BJ (cell line): Measurements from ENCODE around the gene SNRNP200. TPM values are rescaled to one million over a fixed set of nuclear protein-coding genes. Genes with fewer than 3 reads are reported as not detected.

ENCODE experiments used
- CTCF ChIA-PET: fragments of 350-600 bp; formaldehyde crosslinking; extraction: SDS; loops from one replicate; lab custom pipeline; 2021; ENCODE audit warnings: antibody characterized with exemption, inconsistent platforms; lab: Yijun Ruan, JAX
- POLR2A ChIA-PET: fragments of 300-600 bp; sonication (Branson Sonifier 250); formaldehyde crosslinking; extraction: SDS; loops from one replicate; lab custom pipeline; 2021; ENCODE audit warnings: antibody characterized with exemption; lab: Charles Lee
- DNase-seq: peaks from one replicate; pipeline ENCODE4 v3.0.0-alpha.2; 2011; ENCODE audit warnings: low read depth
- H3K27me3 ChIP-seq: 2 replicates; pipeline ENCODE4 v1.6.0; 2011; ENCODE audit warnings: low read length; ENCODE audit not compliant: control insufficient read depth, insufficient read depth
- H3K36me3 ChIP-seq: 2 replicates; pipeline ENCODE4 v1.5.1; 2011; ENCODE audit warnings: low read length; ENCODE audit not compliant: control insufficient read depth, insufficient read depth
- H3K4me3 ChIP-seq: 2 replicates; pipeline ENCODE4 v1.5.1; 2011; ENCODE audit warnings: low read depth, mild to moderate bottlenecking, control low read depth, low read length
- polyA plus RNA-seq: library from polyadenylated mRNA; depleted of rRNA; stranded (reverse); fragments of >200 nt; gene quantifications from 2 replicates; pipeline ENCODE4 v1.2.3, GENCODE V29; 2011
- TF ChIP-seq, protein P1 (sequence below): IDR thresholded peaks from 2 replicates; pipeline ENCODE4 v1.5.1; 2011; ENCODE audit warnings: low read depth, mild to moderate bottlenecking, control low read depth, inconsistent platforms, low read length, moderate library complexity; ENCODE audit not compliant: insufficient read depth

The SNRNP200 gene
- polyA plus RNA-seq, 1 experiment, result 111 TPM

DNA sequence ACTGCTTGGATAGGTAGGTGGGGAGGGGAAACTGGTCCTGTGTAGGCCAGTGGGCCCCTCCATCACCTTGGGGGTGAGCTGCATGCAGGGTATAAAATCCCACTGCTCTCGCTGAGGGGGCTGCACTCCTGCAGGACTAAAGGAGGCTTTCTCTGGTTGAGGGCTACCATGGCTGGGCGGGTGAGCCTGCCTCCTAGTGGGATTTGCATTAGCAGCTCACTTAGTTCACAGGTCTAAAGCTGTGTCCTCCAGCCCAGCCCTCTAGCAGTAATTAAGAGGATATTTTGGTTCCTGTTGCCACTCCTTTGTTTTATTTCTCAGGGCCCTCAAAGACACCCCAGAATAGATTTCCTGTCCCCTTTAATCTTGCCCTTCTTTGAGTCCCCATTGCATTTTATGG is 64.1 kb downstream of the SNRNP200 start:
- H3K4me3 ChIP-seq, result no peak overlapping the region
- no peaks in the 10 kb centered on the region for H3K27me3 ChIP-seq

DNA sequence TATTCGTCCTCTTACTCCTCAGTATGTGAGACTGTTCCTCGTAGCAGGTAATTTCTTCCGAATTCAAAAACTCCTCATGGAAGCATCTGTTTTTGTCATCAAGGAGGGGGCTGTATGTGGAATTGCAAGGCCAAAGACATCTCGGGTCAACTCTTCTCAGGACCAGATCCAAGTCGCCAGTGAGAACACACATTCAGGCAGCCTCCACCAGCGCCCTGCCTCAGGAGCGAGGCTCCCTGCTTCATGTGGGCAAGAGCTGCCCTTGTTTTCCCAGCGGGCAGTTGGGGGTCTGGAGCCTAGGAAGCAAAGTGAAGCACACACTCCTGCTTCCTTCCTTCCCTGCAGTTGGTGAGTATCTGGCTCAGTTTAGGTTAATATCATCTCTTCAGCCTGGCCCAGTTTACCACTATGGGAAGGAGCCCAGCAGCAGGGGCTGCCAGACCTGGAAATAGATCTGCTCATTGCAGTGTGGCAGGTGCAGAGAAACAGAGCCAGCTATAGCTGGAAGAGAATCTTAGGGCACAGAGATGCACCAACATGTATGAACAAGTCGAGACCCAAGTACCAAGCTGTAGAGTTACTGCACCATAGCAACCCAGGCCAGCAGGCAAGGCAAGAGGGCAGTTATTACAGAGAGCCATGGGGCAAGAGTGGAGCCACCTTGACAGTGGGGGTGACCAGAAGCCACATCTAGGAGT is 64.9 kb downstream of the SNRNP200 start:
- no peaks in the 10 kb centered on the region for H3K27me3 ChIP-seq
- ChIA-PET CTCF (interaction anchor here (0.8 to 1.4 kb wide), 3 partner anchors 13 to 66 kb away, joined by 3 read pairs; no protein-coding TSS in a partner anchor), POLR2A (no interaction called here)
- peaks cover 2% of the 10 kb centered on the region; the same call in 1 of the 2 replicates for H3K36me3 ChIP-seq
- DNase-seq, result no peak
- TF ChIP-seq, protein P1, sequence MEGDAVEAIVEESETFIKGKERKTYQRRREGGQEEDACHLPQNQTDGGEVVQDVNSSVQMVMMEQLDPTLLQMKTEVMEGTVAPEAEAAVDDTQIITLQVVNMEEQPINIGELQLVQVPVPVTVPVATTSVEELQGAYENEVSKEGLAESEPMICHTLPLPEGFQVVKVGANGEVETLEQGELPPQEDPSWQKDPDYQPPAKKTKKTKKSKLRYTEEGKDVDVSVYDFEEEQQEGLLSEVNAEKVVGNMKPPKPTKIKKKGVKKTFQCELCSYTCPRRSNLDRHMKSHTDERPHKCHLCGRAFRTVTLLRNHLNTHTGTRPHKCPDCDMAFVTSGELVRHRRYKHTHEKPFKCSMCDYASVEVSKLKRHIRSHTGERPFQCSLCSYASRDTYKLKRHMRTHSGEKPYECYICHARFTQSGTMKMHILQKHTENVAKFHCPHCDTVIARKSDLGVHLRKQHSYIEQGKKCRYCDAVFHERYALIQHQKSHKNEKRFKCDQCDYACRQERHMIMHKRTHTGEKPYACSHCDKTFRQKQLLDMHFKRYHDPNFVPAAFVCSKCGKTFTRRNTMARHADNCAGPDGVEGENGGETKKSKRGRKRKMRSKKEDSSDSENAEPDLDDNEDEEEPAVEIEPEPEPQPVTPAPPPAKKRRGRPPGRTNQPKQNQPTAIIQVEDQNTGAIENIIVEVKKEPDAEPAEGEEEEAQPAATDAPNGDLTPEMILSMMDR, result no peak
- no peak overlapping the region for H3K4me3 ChIP-seq

More for the DNA sequence above, 64.1 kb downstream of the SNRNP200 start:
- no peak for DNase-seq
- CTCF ChIA-PET, result interaction anchor here (0.8 kb wide), 1 partner anchor 46 kb away, joined by 3 read pairs; no protein-coding TSS in a partner anchor
- peaks cover 2% of the 10 kb centered on the region; the same call in 1 of the 2 replicates for H3K36me3 ChIP-seq
- POLR2A ChIA-PET, result no interaction called here
- TF ChIP-seq, protein P1, result no peak

DNA sequence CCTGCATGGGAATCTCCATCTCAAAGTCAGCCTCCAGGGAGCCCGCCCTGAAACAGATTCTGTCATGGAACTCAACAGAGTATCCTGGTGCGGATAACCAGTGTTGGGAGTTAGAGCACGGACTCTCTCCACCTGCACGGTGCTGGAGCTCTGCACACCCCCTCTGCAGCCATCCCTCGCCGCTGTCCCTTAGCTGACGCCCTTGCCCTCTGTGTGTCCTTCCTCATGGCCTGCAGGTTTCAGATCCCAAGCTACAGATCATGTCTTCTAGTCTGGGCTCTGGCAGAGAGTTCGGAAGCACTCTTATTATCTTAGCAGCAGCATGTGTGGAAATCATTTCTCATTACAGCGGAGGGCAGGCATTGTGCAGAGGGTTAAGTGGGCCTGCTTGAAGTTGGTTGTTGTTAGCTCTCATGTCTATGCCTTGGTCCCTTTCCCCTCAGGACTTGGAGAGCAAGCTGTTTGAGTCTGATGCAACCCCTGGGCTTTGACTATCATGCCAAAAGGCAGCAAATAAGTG is 65.5 kb downstream of the SNRNP200 start:
- no peak for DNase-seq
- TF ChIP-seq, protein P1, result no peak
- no peak overlapping the region for H3K4me3 ChIP-seq
- ChIA-PET CTCF (interaction anchor here (1.3 to 1.7 kb wide), 3 partner anchors 14 to 101 kb away, joined by 3 to 5 read pairs (median 3); no protein-coding TSS in a partner anchor), POLR2A (no interaction called here)
- H3K27me3 ChIP-seq, result no peaks in the 10 kb centered on the region
- H3K36me3 ChIP-seq, result peaks cover 2% of the 10 kb centered on the region; the same call in 1 of the 2 replicates

DNA sequence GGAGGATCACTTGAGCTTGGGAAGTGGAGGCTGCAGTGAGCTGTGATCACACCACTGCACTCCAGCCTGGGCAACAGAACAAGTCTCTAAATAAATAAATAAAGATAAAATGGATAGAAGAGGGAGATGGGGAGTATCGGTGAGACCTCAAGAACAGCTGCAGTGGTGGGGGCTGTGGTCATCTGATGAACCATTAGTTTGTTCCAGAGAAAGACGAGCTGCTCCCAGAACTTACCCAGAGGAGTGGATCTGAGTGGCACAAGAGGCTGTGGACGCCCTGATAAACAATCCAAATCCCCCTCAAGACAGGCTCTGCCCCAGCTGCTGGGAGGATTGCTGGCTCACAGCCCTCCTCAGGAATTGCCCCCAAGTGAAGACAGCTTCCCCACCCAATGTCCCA is 66.3 kb downstream of the SNRNP200 start:
- ChIA-PET POLR2A (no interaction called here), CTCF (interaction anchor here (1.0 to 1.7 kb wide), 4 partner anchors 13 to 100 kb away, joined by 3 to 5 read pairs (median 4); no protein-coding TSS in a partner anchor)
- DNase-seq, result no peak
- Histone ChIP-seq H3K36me3 (peaks cover 2% of the 10 kb centered on the region; the same call in 1 of the 2 replicates), H3K27me3 (no peaks in the 10 kb centered on the region), H3K4me3 (no peak overlapping the region)
- TF ChIP-seq, protein P1, result no peak

DNA sequence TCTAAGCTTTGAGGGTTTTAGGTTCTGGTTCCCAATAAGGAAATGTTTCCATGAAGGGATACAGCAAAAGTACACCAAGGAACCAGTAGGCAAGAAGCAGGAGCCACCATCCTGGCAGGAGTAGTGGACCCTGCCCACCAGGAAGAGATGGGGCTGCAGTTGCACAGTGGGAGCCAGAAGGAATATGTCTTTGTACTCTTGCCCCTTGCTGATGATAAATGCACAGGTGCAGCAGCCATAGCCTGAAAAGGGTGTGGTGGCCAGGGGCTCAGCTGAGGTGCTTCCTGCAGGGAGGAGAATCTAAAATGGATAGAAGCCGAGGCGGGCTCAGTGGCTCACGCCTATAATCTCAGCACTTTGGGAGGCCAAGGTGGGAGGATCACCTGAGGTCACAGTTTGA is 67.1 kb downstream of the SNRNP200 start:
- Histone ChIP-seq H3K27me3 (no peaks in the 10 kb centered on the region), H3K36me3 (peaks cover 2% of the 10 kb centered on the region; the same call in 1 of the 2 replicates), H3K4me3 (no peak overlapping the region)
- POLR2A ChIA-PET, result no interaction called here
- CTCF ChIA-PET, result interaction anchor here (1.0 to 1.7 kb wide), 2 partner anchors 12 to 99 kb away, joined by 4 to 5 read pairs; no protein-coding TSS in a partner anchor
- no peak for DNase-seq
- TF ChIP-seq, protein P1, result no peak
